AG09309 (cell line): ENCODE results near the gene NPAS4.
"Not testable (repeated sequence)": the region's sequence is repeated elsewhere in the genome, so short reads cannot be mapped to it uniquely, and the experiment has no call there.

Experiments
- DNase-seq: peaks from one replicate; pipeline ENCODE4 v3.0.0-alpha.2; 2010; ENCODE audit warnings: low read depth
- H3K4me3 ChIP-seq: 2 replicates; pipeline ENCODE4 v1.5.1; 2011; ENCODE audit warnings: mild to moderate bottlenecking, low read depth, low read length, moderate library complexity; ENCODE audit not compliant: control insufficient read depth
- TF ChIP-seq, protein P1 (sequence below): IDR thresholded peaks from 2 replicates; pipeline ENCODE4 v1.5.1; 2011; ENCODE audit warnings: mild to moderate bottlenecking, low read depth, low read length, inconsistent platforms; ENCODE audit not compliant: insufficient read depth, control insufficient read depth; ENCODE audit errors: missing control alignments

The NPAS4 gene

DNA sequence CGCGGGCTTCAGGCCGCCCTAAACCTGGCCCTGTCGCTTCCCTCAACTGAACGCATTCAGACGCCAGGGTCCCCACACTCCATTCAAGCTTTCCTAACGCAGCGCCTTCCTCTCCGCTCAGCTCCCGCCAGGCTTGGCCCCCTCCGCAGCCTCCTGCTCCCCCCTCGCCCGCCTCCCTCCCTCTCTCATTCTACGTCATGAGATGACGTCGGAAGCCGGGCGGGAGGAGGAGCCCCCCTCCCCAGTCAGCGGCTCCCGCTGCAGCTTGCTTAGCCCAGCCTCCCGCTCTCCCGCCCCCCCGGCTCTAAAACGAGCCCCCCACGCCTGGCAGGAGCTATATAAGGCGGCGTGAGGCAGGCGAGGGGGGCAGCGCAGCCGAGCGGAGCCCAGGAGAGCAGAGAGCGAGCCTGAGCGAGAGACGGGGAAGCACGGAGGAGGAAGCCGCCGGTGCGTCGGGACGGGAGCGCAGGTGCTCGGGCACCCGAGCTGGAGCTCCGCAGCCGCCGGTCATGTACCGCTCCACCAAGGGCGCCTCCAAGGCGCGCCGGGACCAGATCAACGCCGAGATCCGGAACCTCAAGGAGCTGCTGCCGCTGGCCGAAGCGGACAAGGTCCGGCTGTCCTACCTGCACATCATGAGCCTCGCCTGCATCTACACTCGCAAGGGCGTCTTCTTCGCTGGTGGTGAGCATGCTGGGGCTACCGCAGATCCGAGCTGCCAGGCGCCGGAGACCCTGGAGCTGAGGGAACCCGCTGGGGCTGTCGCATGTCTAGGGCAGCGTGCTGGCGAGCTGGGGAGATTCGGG is at the start of gene NPAS4:
Gene NPAS4, plus strand, starts transcription at position 365 of the 806 bp plus-strand sequence. Its CDS starts 145 bp downstream, at position 510.
- DNase-seq, result no peak
- no peak within 1 kb of the TSS for H3K4me3 ChIP-seq
- TF ChIP-seq, protein P1, sequence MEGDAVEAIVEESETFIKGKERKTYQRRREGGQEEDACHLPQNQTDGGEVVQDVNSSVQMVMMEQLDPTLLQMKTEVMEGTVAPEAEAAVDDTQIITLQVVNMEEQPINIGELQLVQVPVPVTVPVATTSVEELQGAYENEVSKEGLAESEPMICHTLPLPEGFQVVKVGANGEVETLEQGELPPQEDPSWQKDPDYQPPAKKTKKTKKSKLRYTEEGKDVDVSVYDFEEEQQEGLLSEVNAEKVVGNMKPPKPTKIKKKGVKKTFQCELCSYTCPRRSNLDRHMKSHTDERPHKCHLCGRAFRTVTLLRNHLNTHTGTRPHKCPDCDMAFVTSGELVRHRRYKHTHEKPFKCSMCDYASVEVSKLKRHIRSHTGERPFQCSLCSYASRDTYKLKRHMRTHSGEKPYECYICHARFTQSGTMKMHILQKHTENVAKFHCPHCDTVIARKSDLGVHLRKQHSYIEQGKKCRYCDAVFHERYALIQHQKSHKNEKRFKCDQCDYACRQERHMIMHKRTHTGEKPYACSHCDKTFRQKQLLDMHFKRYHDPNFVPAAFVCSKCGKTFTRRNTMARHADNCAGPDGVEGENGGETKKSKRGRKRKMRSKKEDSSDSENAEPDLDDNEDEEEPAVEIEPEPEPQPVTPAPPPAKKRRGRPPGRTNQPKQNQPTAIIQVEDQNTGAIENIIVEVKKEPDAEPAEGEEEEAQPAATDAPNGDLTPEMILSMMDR, result no peak

DNA sequence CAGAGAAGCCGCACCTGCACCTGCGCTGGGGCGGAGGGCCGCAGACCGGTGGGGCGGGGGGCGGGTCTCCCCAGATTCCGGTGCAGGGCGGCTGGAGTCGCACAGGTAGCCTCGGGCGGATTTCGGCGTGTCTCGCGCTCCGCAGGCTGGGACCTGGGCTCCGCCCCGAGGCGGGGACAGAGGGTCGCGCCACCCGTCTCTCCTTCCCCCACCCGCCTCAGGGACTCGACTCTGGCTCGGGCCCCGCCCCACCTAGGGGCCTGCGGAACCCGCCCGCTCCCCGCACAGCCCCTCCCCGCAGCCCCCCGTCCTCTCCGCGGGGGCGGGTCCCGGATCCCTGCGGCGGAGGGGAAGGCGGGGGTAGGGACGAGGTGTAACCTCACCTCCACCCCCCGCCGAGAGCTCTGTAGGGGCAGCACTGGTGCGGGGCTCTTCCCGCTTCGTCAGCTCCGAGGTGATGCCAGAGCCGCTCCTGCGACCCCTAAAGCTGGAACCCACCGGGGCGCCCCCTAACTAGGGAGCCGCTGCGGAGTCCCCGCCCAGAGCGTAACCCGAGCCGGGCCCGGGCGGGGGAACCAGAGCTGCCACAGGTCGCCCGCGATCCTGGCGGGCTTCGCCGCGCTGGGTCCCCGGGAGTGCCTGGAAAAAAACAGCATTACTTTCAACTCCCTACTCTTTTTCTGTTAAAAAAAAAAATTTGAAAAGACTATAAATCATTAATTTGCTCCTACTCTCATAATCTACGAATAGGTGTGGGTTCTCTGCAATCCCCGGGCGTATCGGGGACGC is 49.0 kb upstream of the NPAS4 start, which contains the start of gene SLC29A2:
Gene SLC29A2, minus strand, starts transcription at position 134 of the 789 bp plus-strand sequence. CDS start 169 bp downstream, outside the sequence.
- peak within 1 kb of the TSS; percentile 45 for H3K4me3 ChIP-seq
- TF ChIP-seq, protein P1, result no peak
- DNase-seq, result no peak

DNA sequence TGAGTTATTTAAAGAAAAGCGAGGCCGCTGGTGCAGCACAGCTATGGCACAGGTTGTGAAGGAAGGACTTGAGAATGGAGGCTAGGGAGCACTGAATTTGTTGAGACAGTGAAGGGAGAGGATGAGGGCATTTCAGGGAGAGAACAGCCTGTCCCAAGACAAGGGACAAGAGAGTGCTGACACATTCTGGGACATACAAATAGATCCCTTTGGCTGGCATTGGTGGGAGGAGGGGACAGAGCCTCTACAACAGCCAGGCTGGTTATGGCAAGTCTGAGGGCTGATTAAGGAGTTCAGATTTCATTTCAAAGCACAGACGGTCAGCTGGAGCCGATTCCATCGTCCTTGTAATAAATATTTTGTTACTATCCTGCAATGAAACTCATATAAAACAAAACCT is 47.6 kb upstream of the NPAS4 start:
- DNase-seq, result no peak
- no peak overlapping the region for H3K4me3 ChIP-seq
- TF ChIP-seq, protein P1, result no peak

DNA sequence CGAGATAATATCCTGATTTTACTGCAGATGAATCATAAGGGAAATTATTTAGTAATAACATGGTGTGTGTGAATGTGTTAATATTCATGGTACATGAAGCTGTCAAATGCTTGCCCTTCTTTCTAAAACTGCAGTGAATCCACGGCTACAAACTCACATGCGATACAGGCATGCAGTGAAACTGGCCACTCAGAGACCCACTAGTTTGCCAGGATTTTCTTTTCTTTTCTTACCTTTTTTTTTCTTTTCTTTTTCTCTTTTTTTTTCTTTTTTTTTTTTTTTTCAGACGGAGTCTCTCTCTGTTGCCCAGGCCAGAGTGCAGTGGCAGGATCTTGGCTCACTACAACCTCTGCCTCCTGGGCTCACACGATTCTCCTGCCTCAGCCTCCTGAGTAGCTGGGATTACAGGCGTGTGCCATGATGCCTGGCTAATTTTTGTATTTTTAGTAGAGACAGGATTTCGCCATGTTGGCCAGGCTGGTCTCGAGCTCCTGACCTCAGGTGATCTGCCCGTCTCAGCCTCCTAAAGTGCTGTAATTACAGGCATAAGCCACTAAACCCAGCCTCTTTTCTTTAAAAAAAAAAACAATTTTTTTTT is 47.0 kb upstream of the NPAS4 start:
- DNase-seq, H3K4me3 ChIP-seq: not testable (repeated sequence)

DNA sequence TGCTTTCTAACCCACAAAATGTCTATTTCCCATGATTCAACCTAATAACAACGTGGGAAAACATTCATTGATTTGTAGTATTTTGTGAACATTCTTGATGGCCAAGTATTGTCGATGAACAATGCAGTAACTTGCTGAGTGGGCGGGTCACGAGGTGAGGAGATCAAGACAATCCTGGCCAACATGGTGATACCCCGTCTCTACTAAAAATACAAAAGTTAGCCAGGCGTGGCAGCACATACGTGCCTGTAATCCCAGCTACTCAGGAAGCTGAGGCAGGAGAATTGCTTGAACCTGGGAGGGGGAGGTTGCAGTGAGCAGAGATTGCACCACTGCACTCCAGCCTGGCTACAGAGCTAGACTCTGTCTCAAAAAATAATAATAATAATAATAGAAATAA is 40.6 kb upstream of the NPAS4 start:
- not testable (repeated sequence) for DNase-seq, H3K4me3 ChIP-seq

DNA sequence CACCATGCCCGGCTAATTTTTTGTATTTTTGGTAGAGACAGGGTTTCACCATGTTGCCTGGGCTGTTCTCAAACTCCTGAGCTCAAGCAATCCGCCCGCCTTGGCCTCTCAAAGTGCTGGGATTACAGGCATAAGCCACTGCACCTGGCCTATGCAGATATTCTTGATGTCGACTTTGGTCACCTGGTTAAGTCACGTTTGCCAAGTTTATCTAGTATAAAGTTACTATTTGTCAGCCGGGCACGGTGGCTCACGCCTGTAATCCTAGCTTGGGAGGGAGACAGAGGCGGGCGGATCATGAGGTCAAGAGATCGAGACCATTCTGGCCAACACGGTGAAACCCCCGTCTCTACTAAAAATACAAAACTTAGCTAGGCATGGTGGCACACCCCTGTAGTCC is 36.5 kb upstream of the NPAS4 start:
- not testable (repeated sequence) for DNase-seq, H3K4me3 ChIP-seq

DNA sequence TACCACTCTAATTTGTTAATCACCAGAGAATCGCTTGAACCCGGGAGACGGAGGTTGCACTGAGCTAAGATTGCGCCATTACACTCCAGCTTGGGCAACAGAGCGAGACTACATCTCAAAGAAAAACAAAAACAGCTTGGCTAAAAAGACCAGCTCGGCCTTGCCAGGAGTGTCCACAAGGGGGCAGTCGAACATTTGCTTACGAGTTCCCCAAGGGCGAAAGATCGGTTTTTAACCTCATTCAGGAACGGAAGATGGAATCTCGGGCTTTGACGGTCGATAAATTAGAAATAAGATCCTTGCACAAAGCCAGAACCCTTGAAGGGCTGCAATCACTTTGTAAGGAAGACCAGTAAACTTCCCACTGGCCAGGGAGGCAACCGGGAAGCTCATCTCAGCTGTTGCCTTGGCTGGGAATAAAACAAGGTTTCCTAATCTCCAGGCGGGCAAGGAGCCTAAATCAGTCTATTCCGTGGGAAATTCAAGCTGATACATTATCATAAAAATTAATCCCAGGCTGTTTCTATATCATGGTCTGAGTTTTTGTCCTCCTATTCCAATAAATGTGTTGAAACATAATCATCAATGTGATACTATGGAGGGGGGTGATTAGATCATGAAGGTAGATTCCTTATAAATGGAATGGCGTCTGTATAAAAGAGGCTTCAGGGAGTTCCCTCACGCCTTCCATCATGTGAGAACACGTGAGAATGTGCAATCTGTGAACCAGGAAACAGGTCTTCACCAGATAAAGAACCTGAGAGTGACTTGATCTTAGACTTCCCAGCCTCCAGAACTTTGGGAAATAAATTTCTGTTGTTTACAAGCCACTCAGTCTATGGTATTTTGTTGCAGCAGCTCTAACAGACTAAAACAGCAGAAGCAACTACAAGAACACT is 34.4 kb upstream of the NPAS4 start:
- DNase-seq, result peak; percentile 66
- TF ChIP-seq, protein P1, result peak; percentile 94
- peak overlapping the region; percentile 6 for H3K4me3 ChIP-seq
